ENCODE results near the gene LONRF2. TPM values are rescaled to one million over a fixed set of nuclear protein-coding genes. Genes with fewer than 3 reads are reported as not detected.

LONRF2 gene
- total RNA-seq, 1 donor from 2014 or later: not detected

- no peaks in the 10 kb centered on the region for H3K9me3 Mint-ChIP-seq (ENCODE audit: unreplicated experiment)
- H3K27ac Mint-ChIP-seq (ENCODE audit: unreplicated experiment): no peak overlapping the region
- H3K4me1 Mint-ChIP-seq (ENCODE audit: unreplicated experiment): no peaks in the 10 kb centered on the region
- peaks cover 1% of the 10 kb centered on the region for H3K27me3 Mint-ChIP-seq (ENCODE audit: unreplicated experiment)
- H3K36me3 Mint-ChIP-seq (ENCODE audit: low read depth, unreplicated experiment): no peaks in the 10 kb centered on the region
- TF ChIP-seq CTCF (IDR thresholded peaks at IDR 0.05; ENCODE audit: unreplicated experiment): no peak
- no peak overlapping the region for H3K4me3 Mint-ChIP-seq (ENCODE audit: unreplicated experiment)
- no peak for DNase-seq (ENCODE audit: low spot score)
These were observed 51.1 kb downstream of the LONRF2 start for GRCh38 chr2:100271210-100271609.

GRCh38 chr2:100270381-100271146 is 51.7 kb downstream of the LONRF2 start:
- Mint-ChIP-seq H3K27ac (ENCODE audit: unreplicated experiment) (no peak overlapping the region), H3K36me3 (ENCODE audit: low read depth, unreplicated experiment) (no peaks in the 10 kb centered on the region), H3K4me3 (ENCODE audit: unreplicated experiment) (no peak overlapping the region), H3K4me1 (ENCODE audit: unreplicated experiment) (no peaks in the 10 kb centered on the region), H3K9me3 (ENCODE audit: unreplicated experiment) (no peaks in the 10 kb centered on the region), H3K27me3 (ENCODE audit: unreplicated experiment) (peaks cover 2% of the 10 kb centered on the region)
- no peak for DNase-seq (ENCODE audit: low spot score)
- no peak for TF ChIP-seq CTCF (IDR thresholded peaks at IDR 0.05; ENCODE audit: unreplicated experiment)

- H3K36me3 Mint-ChIP-seq (ENCODE audit: low read depth, unreplicated experiment): no peaks in the 10 kb centered on the region
- H3K9me3 Mint-ChIP-seq (ENCODE audit: unreplicated experiment): no peaks in the 10 kb centered on the region
- H3K4me1 Mint-ChIP-seq (ENCODE audit: unreplicated experiment): no peaks in the 10 kb centered on the region
- no peak for DNase-seq (ENCODE audit: low spot score)
- H3K27me3 Mint-ChIP-seq (ENCODE audit: unreplicated experiment): peaks cover 2% of the 10 kb centered on the region
- H3K27ac Mint-ChIP-seq (ENCODE audit: unreplicated experiment): no peak overlapping the region
- H3K4me3 Mint-ChIP-seq (ENCODE audit: unreplicated experiment): no peak overlapping the region
- TF ChIP-seq CTCF (IDR thresholded peaks at IDR 0.05; ENCODE audit: unreplicated experiment): no peak
These were observed 52.4 kb downstream of the LONRF2 start for GRCh38 chr2:100269889-100270288.

GRCh38 chr2:100268986-100269385 is 53.3 kb downstream of the LONRF2 start:
- no peaks in the 10 kb centered on the region for H3K4me1 Mint-ChIP-seq (ENCODE audit: unreplicated experiment)
- H3K27me3 Mint-ChIP-seq (ENCODE audit: unreplicated experiment): peaks cover 2% of the 10 kb centered on the region
- no peak for DNase-seq (ENCODE audit: low spot score)
- no peaks in the 10 kb centered on the region for H3K9me3 Mint-ChIP-seq (ENCODE audit: unreplicated experiment)
- no peaks in the 10 kb centered on the region for H3K36me3 Mint-ChIP-seq (ENCODE audit: low read depth, unreplicated experiment)
- no peak overlapping the region for H3K27ac Mint-ChIP-seq (ENCODE audit: unreplicated experiment)
- no peak overlapping the region for H3K4me3 Mint-ChIP-seq (ENCODE audit: unreplicated experiment)
- no peak for TF ChIP-seq CTCF (IDR thresholded peaks at IDR 0.05; ENCODE audit: unreplicated experiment)

- no peak for TF ChIP-seq CTCF (IDR thresholded peaks at IDR 0.05; ENCODE audit: unreplicated experiment)
- H3K27ac Mint-ChIP-seq (ENCODE audit: unreplicated experiment): no peak overlapping the region
- no peaks in the 10 kb centered on the region for H3K4me1 Mint-ChIP-seq (ENCODE audit: unreplicated experiment)
- no peaks in the 10 kb centered on the region for H3K36me3 Mint-ChIP-seq (ENCODE audit: low read depth, unreplicated experiment)
- no peak for DNase-seq (ENCODE audit: low spot score)
- H3K4me3 Mint-ChIP-seq (ENCODE audit: unreplicated experiment): no peak overlapping the region
- peaks cover 2% of the 10 kb centered on the region for H3K27me3 Mint-ChIP-seq (ENCODE audit: unreplicated experiment)
- H3K9me3 Mint-ChIP-seq (ENCODE audit: unreplicated experiment): no peaks in the 10 kb centered on the region
These were observed 54.5 kb downstream of the LONRF2 start for GRCh38 chr2:100267751-100268150.
